Chondrocyte (in vitro differentiated cells): ENCODE results near the gene FXN. TPM values are rescaled to one million over a fixed set of nuclear protein-coding genes. Genes with fewer than 3 reads are reported as not detected.
A peak's percentile ranks its signal among the peaks of the same experiment; 100 is the strongest.
"Not testable (repeated sequence)": the region's sequence is repeated elsewhere in the genome, so short reads cannot be mapped to it uniquely, and the experiment has no call there.

Experiments used
- DNase-seq: peaks from one replicate; pipeline ENCODE4 v3.0.0; 2021; ENCODE audit warnings: mixed read lengths, low spot score
- H3K27ac Mint-ChIP-seq: one replicate; pipeline ENCODE4 v1.8.0; 2021; ENCODE audit warnings: mild to moderate bottlenecking, moderate library complexity, mixed read lengths; ENCODE audit not compliant: unreplicated experiment
- H3K27me3 Mint-ChIP-seq: 2 replicates; pipeline ENCODE4 v1.8.0; 2021; ENCODE audit warnings: low read depth, mixed read lengths
- H3K36me3 Mint-ChIP-seq: 2 replicates; pipeline ENCODE4 v1.8.0; 2021; ENCODE audit warnings: low read depth, mixed read lengths
- H3K4me1 Mint-ChIP-seq: 2 replicates; pipeline ENCODE4 v1.8.0; 2021; ENCODE audit warnings: low read depth, mild to moderate bottlenecking, mixed read lengths
- H3K4me3 Mint-ChIP-seq: one replicate; pipeline ENCODE4 v1.8.0; 2021; ENCODE audit warnings: mild to moderate bottlenecking, moderate library complexity, mixed read lengths; ENCODE audit not compliant: unreplicated experiment
- H3K9me3 Mint-ChIP-seq: 2 replicates; pipeline ENCODE4 v1.8.0; 2021; ENCODE audit warnings: low read depth, mixed read lengths
- total RNA-seq: library from RNA; stranded (reverse); gene quantifications from 3 replicates; pipeline ENCODE4 v1.2.1, GENCODE V29; 2021
- TF ChIP-seq, protein P1 (sequence below): fragments of 200-600 bp; sonication (generic); IDR thresholded peaks from 2 replicates; pipeline ENCODE4 v1.5.0; 2021; ENCODE audit warnings: antibody characterized with exemption, mild to moderate bottlenecking, moderate library complexity

FXN gene
- total RNA-seq, 1 donor from 2014 or later, result 9.9 TPM

DNA sequence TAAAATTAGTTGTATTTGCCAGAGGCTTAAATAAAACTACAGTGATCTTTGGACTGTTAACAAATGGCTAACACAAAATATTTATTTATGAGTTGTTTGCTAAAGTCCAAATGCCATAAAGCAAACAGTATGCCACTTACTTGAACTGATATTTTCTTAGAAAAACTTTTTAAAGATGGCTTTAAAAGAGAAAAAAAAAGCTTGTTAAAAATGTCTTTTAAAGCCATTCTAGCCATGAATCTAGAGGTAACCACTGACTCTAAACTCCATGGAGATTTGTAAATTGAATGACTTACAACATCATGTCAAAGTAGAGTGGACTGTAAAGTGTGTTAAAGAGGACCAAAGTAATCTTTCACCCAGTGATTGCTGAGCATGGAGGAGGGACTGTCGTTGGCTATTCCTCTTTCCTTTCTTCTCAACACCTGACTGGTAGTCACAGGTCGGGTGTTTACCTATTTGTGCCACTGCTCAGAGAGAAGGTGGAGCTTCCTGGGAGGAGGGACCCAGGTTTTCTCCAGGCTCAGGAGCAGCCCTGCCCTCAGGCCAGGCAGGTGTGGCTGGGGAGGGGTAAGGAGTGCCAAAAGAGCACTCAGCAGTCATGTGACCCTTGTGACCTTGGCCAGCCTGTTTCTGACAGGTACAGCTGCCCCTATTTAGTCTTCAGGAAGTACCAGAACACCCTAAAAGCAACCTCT lies 69.4 kb downstream of the FXN start:
- Mint-ChIP-seq H3K36me3 (no peaks in the 10 kb centered on the region), H3K27me3 (no peaks in the 10 kb centered on the region), H3K4me1 (peaks cover 5% of the 10 kb centered on the region), H3K4me3 (no peak overlapping the region), H3K9me3 (no peaks in the 10 kb centered on the region), H3K27ac (no peak overlapping the region)
- no peak for DNase-seq
- TF ChIP-seq, protein P1, sequence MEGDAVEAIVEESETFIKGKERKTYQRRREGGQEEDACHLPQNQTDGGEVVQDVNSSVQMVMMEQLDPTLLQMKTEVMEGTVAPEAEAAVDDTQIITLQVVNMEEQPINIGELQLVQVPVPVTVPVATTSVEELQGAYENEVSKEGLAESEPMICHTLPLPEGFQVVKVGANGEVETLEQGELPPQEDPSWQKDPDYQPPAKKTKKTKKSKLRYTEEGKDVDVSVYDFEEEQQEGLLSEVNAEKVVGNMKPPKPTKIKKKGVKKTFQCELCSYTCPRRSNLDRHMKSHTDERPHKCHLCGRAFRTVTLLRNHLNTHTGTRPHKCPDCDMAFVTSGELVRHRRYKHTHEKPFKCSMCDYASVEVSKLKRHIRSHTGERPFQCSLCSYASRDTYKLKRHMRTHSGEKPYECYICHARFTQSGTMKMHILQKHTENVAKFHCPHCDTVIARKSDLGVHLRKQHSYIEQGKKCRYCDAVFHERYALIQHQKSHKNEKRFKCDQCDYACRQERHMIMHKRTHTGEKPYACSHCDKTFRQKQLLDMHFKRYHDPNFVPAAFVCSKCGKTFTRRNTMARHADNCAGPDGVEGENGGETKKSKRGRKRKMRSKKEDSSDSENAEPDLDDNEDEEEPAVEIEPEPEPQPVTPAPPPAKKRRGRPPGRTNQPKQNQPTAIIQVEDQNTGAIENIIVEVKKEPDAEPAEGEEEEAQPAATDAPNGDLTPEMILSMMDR, result no peak

DNA sequence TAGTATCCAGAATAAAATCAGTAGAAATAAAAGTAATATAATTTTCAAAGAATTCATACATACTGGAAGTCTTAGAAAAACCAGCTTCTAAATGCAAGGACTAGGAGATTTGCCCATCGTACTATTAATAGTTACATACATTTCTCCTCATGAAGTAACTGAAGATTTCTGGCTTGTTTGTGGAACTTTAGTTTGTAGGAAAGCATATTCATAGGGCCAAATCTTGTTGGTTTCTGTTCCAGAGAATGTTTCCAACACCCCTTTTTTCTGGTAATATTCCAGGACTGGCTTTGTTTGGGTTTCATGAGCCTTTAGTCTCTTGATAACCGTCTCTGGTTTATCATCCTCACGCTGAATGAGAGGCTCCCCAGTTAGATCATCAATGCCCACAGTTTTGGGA lies 72.2 kb downstream of the FXN start:
- DNase-seq, result no peak
- Mint-ChIP-seq H3K36me3 (no peaks in the 10 kb centered on the region), H3K27me3 (no peaks in the 10 kb centered on the region), H3K27ac (no peak overlapping the region), H3K4me1 (peaks cover 3% of the 10 kb centered on the region), H3K4me3 (no peak overlapping the region), H3K9me3 (no peaks in the 10 kb centered on the region)
- TF ChIP-seq, protein P1, result no peak

DNA sequence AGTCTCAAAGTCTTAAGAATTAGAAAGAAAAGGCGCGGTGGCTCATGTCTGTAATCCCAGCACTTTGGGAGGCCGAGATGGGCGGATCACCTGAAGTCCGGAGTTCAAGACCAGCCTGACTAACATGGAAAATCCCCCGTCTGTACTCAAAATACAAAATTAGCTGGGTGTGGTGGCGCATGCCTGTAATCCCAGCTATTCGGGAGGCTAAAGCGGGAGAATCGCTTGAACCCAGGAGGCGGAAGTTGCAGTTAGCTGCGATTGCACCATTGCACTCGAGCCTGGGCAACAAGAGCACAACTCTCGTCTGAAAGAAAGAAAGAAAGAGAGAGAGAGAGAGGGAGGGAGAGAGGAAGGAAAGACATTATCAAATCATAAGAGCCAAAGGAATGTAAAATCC lies 73.2 kb downstream of the FXN start:
- H3K4me3 Mint-ChIP-seq, H3K27me3 Mint-ChIP-seq, H3K4me1 Mint-ChIP-seq, H3K27ac Mint-ChIP-seq, H3K9me3 Mint-ChIP-seq, H3K36me3 Mint-ChIP-seq, DNase-seq: not testable (repeated sequence)

DNA sequence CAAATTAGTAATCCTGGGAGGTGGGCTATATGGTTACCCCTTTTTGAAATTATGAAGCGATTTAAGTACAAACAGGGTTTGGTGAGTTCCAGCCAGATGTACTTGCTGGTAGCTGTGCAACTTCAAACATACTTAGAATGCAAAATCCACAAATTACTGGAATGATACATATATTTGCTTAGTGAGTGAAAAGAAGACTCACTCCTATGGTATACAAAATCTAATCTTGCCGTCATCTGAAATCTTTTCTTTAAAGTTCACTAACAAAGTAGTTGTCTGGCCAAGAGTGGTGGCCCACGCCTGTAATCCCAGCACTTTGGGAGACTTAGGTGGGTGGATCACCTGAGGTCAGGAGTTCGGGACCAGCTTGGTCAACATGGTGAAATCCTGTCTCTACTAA lies 73.6 kb downstream of the FXN start:
- no peaks in the 10 kb centered on the region for H3K9me3 Mint-ChIP-seq
- H3K36me3 Mint-ChIP-seq, result no peaks in the 10 kb centered on the region
- no peak overlapping the region for H3K27ac Mint-ChIP-seq
- TF ChIP-seq, protein P1, result no peak
- no peak overlapping the region for H3K4me3 Mint-ChIP-seq
- DNase-seq, result no peak
- peaks cover 3% of the 10 kb centered on the region for H3K4me1 Mint-ChIP-seq
- H3K27me3 Mint-ChIP-seq, result no peaks in the 10 kb centered on the region

DNA sequence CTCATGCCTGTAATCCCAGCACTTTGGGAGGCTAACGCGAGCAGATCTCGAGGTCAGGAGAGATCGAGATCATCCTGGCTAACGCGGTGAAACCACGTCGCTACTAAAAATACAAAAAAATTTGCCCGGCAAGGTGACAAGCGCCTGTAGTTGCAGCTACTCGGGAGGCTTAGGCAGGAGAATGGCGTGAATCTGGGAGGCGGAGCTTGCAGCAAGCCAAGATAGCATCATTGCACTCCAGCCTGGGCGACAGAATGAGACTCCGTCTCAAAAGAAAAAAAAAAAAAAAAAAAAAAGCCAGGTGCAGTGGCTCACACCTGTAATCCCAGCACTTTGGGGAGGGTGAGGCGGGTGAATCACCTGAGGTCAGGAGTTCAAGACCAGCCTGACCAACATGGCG lies 77.1 kb downstream of the FXN start:
- not testable (repeated sequence) for H3K27me3 Mint-ChIP-seq, DNase-seq, H3K4me1 Mint-ChIP-seq, H3K9me3 Mint-ChIP-seq, H3K36me3 Mint-ChIP-seq, H3K4me3 Mint-ChIP-seq, H3K27ac Mint-ChIP-seq
- TF ChIP-seq, protein P1, result peak; percentile 10

DNA sequence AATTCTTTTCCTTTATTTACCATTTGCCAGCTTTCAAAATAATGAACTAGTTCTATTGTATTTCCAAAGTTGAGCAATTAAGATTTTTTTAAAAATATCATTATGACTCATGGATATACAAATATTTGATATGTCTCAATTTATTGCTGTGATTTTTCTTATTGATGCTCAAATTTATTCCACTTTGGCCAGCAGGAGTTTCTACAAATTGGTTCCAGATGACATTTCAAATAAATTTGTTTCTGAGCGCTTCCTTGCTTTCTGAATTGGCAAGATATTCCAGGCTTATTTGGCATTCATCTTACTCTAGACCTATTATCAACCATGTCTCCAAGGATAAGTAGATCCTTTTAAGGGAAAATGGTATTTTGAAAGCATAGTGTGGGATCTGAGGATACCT lies 80.1 kb downstream of the FXN start:
- H3K27me3 Mint-ChIP-seq, result no peaks in the 10 kb centered on the region
- no peaks in the 10 kb centered on the region for H3K9me3 Mint-ChIP-seq
- peaks cover 4% of the 10 kb centered on the region for H3K4me1 Mint-ChIP-seq
- no peak overlapping the region for H3K27ac Mint-ChIP-seq
- H3K4me3 Mint-ChIP-seq, result no peak overlapping the region
- no peaks in the 10 kb centered on the region for H3K36me3 Mint-ChIP-seq
- TF ChIP-seq, protein P1, result peak; percentile 10
- DNase-seq, result no peak
